Esophagus (tissue), 2 donors: ENCODE data around the gene PHKG2. TPM values are rescaled to one million over a fixed set of nuclear protein-coding genes. Genes with fewer than 3 reads are reported as not detected.
A peak's percentile ranks its signal among the peaks of the same experiment; 100 is the strongest.

Experiments
- H3K27ac ChIP-seq, 2 donors: one replicate each; pipeline ENCODE4 v1.5.1; 2013; ENCODE audit warnings: low read depth in 2 of 2, mild to moderate bottlenecking in 2 of 2, inconsistent platforms in 1 of 2, low read length in 1 of 2, moderate library complexity in 1 of 2
- H3K27me3 ChIP-seq, 2 donors: one replicate each; pipeline ENCODE4 v1.6.1; 2013; ENCODE audit warnings: low read length in 2 of 2, control low read depth in 1 of 2, mild to moderate bottlenecking in 1 of 2; ENCODE audit not compliant: insufficient read depth in 2 of 2, control insufficient read depth in 1 of 2
- H3K36me3 ChIP-seq, 2 donors: one replicate each; pipeline ENCODE4 v1.6.1; 2013; ENCODE audit warnings: low read length in 1 of 2; ENCODE audit not compliant: control insufficient read depth in 2 of 2, insufficient read depth in 2 of 2
- H3K4me1 ChIP-seq, 2 donors: one replicate each; pipeline ENCODE4 v1.6.1; 2013; ENCODE audit warnings: low read length in 1 of 2; ENCODE audit not compliant: control insufficient read depth in 2 of 2, insufficient read depth in 2 of 2
- H3K4me3 ChIP-seq, 2 donors: one replicate each; pipeline ENCODE4 v1.5.1; 2013; ENCODE audit warnings: low read length in 2 of 2, mild to moderate bottlenecking in 2 of 2, low read depth in 1 of 2, moderate library complexity in 1 of 2
- H3K9me3 ChIP-seq, 2 donors: one replicate each; pipeline ENCODE4 v1.6.1; 2013; ENCODE audit warnings: mild to moderate bottlenecking in 2 of 2, low read depth in 1 of 2, low read length in 1 of 2, moderate library complexity in 1 of 2; ENCODE audit not compliant: control insufficient read depth in 2 of 2, insufficient read depth in 1 of 2
- WGBS, 2 donors: extraction: QIAGEN DNeasy Blood & Tissue Kit; methylation state at CpG; one replicate each; pipeline ENCODE4 v1.1.7; 2013; 5-methylcytosine and 5-hydroxymethylcytosine counted together
- polyA plus RNA-seq, 2 donors: library from polyadenylated mRNA; stranded (reverse); fragments of 200-250 nt; gene quantifications; one replicate each; pipeline ENCODE4 v1.2.3, GENCODE V29; 2013
- donor health status: healthy with polysubstance abuse.
- donor health status: Bipolar disorder and iron deficiency.

Gene PHKG2
- polyA plus RNA-seq, 2 donors: 23.2 to 34.8 TPM

DNA sequence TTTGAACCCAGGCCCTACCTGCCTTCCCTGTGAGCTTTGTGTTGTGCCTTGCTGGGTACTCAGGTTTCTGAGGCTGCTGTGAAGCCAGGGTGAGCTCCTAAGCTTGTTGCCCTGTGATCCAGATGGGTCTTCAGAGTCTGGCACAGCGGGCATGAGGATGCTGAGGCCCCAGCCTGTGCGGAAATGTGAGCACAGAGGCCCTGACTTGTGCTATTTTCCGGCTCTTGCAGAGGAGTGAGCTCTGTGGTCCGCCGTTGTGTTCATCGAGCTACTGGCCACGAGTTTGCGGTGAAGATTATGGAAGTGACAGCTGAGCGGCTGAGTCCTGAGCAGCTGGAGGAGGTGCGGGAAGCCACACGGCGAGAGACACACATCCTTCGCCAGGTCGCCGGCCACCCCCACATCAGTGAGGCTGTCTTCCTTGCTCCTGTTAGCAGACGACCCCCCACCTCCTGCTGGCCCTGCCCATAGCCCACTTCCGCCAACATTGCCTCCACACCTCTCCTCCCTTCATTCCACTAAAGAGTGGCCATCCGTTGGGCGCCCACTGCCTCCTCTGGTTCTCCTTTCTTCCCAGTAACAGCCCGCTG lies 2.7 kb downstream of the PHKG2 start:
- WGBS, 2 donors: 91 to 93% methylated on average over 20 of the region's 20 CpGs
- H3K4me3 ChIP-seq: no peak overlapping the region
- no peaks in the 10 kb centered on the region for H3K27me3 ChIP-seq
- peaks cover 0 to 18% of the 10 kb centered on the region in 2 donors for H3K36me3 ChIP-seq
- H3K4me1 ChIP-seq: peaks cover 0 to 8% of the 10 kb centered on the region in 2 donors
- H3K9me3 ChIP-seq: no peaks in the 10 kb centered on the region
- no peak overlapping the region for H3K27ac ChIP-seq

DNA sequence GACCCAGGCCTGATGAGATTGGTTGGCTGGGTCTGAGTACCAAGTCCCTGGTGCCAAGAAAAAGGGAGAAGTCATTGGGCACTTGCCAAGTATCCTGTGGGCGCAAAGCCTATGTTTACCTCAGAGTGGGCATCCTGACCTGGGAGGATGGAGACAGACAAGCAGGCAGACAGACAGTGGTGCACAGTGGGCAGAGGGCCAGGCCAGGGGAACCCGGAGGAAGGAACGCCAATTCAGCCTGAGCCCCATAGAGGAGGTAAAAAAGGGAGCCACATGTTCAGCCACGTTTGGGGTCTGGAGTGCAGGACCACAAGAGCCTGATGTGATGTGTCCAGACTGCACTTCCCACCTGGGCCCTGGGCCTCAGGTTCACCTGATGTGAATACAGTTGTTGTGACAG lies 5.4 kb downstream of the PHKG2 start:
- WGBS, 2 donors: 74 to 82% methylated on average over 4 of the region's 4 CpGs
- Histone ChIP-seq H3K9me3 (no peaks in the 10 kb centered on the region), H3K36me3 (peaks cover 0 to 29% of the 10 kb centered on the region in 2 donors), H3K4me3 (no peak overlapping the region), H3K27me3 (no peaks in the 10 kb centered on the region), H3K4me1 (peaks cover 0 to 3% of the 10 kb centered on the region in 2 donors), H3K27ac (no peak overlapping the region)

DNA sequence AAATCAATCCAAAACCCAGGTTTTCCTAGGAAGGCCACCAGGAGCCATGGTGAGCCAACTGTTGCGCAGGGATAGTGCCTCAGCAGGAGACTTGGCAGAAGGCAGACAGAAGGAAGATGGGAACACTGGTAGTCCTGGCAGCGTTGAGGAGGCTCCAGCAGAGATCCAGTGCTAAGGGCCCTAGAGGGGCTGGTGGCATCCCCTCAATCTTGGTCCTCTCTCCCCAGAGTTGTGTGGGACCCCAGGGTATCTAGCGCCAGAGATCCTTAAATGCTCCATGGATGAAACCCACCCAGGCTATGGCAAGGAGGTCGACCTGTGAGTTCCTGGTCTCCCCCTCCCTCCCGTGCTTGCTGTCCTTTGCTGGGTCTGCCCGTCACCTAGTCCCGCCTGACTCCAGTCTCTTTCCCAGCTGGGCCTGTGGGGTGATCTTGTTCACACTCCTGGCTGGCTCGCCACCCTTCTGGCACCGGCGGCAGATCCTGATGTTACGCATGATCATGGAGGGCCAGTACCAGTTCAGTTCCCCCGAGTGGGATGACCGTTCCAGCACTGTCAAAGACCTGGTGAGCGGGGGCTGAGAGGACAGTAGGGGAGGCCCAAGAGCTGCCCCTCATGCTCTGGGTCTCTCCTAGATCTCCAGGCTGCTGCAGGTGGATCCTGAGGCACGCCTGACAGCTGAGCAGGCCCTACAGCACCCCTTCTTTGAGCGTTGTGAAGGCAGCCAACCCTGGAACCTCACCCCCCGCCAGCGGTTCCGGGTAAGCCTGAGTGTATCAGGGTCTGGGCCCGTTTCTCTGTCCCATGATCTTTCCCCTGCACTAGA lies 7.9 kb downstream of the PHKG2 start:
- Histone ChIP-seq H3K4me3 (no peak overlapping the region), H3K36me3 (peaks cover 0 to 24% of the 10 kb centered on the region in 2 donors), H3K9me3 (no peaks in the 10 kb centered on the region), H3K27ac (no peak overlapping the region), H3K27me3 (no peaks in the 10 kb centered on the region), H3K4me1 (peaks cover 0 to 2% of the 10 kb centered on the region in 2 donors)
- 92 to 93% methylated on average over 20 of the region's 20 CpGs for WGBS, 2 donors

DNA sequence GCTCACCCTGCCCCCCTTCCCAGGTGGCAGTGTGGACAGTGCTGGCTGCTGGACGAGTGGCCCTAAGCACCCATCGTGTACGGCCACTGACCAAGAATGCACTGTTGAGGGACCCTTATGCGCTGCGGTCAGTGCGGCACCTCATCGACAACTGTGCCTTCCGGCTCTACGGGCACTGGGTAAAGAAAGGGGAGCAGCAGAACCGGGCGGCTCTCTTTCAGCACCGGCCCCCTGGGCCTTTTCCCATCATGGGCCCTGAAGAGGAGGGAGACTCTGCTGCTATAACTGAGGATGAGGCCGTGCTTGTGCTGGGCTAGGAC lies 8.5 kb downstream of the PHKG2 start:
- Histone ChIP-seq H3K36me3 (peaks cover 0 to 19% of the 10 kb centered on the region in 2 donors), H3K4me1 (peaks cover 0 to 3% of the 10 kb centered on the region in 2 donors), H3K27ac (no peak overlapping the region), H3K4me3 (no peak overlapping the region), H3K9me3 (no peaks in the 10 kb centered on the region), H3K27me3 (no peaks in the 10 kb centered on the region)
- 96% methylated on average over 13 of the region's 13 CpGs for WGBS, 2 donors

DNA sequence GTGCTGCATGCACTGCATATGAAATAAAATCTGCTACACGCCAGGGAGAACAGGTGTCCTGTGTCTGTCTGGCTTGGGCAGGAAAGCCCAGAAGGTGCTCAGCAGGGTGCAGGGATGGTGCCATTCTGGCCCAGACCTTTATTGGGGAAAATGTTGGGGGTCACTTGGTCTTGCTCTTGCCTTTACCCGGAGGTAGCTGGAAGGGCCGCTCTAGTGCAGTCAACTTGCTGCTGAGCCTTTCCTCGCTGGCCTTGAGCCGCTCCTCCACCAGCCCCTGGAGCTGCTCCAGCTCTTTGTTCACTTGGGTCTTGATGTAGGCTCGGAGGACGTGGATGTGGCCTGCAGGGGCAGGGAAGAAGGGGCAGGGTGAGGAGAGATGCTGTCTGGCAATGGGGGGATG lies 9.1 kb downstream of the PHKG2 start:
- Histone ChIP-seq H3K4me3 (no peak overlapping the region), H3K4me1 (peaks cover 0 to 3% of the 10 kb centered on the region in 2 donors), H3K36me3 (peaks cover 0 to 19% of the 10 kb centered on the region in 2 donors), H3K27ac (no peak overlapping the region), H3K9me3 (no peaks in the 10 kb centered on the region), H3K27me3 (no peaks in the 10 kb centered on the region)
- 91 to 95% methylated on average over 7 of the region's 7 CpGs for WGBS, 2 donors

DNA sequence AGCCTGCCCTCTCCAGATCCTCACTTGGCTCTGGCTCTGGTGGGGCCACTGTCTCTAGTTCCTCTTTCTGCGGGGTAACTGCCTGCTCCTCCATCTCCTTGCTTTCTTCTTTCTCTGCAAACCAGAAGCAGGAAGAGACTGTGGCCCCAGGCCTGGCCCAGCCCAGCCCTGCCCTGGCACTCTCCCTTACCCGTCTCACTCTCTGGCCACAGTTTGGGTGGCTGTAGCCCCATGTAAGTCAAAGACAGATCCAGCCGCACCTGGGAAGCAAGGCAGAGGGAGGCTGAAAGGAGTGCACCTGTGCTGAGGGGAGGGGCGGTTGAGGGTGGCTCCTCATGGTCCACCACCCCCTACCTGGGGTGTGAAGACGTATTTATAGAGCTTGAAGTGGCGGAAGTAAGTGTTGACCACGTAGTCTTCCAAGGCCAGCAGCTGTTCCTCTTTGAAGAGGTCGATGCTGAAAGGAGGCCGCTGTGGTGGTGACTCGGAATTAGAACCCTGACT lies 10.8 kb downstream of the PHKG2 start:
- peak overlapping the region in 1 of 2 donors; percentile 57 for H3K27ac ChIP-seq
- H3K27me3 ChIP-seq: no peaks in the 10 kb centered on the region
- no peak overlapping the region for H3K4me3 ChIP-seq
- H3K36me3 ChIP-seq: peaks cover 0 to 17% of the 10 kb centered on the region in 2 donors
- H3K9me3 ChIP-seq: no peaks in the 10 kb centered on the region
- H3K4me1 ChIP-seq: peaks cover 0 to 11% of the 10 kb centered on the region in 2 donors
- 81 to 83% methylated on average over 10 of the region's 10 CpGs for WGBS, 2 donors

DNA sequence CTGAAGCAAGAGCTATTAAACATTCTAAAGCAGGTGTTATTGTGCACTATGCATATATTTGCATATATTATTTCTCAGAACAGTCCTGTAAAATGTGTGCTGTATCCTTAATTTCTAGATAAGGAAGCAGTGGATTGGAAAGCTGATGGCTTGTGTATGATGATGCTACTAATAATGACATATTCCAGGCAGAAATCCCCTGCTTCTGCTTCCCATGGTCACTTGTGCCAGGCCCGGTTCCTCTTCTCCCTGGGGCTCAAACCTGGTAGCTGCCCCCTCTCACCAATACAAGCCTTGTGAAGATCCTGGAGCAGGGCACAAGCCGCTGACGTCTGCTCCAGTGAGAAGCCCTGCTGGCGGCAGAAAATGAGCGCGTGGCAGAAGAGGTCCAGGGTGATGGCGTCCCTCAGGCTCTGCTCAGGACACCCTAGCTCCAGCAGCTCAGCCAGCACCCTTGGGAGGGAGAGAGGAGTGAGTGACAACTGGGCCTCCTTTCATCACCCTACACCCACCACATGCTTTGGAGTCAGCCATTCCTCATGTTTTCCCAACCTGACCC lies 11.9 kb downstream of the PHKG2 start:
- Histone ChIP-seq H3K4me3 (no peak overlapping the region), H3K27ac (no peak overlapping the region), H3K4me1 (peaks cover 0 to 13% of the 10 kb centered on the region in 2 donors), H3K27me3 (no peaks in the 10 kb centered on the region), H3K9me3 (no peaks in the 10 kb centered on the region), H3K36me3 (peaks cover 3 to 26% of the 10 kb centered on the region in 2 donors)
- 89 to 91% methylated on average over 7 of the region's 7 CpGs for WGBS, 2 donors

DNA sequence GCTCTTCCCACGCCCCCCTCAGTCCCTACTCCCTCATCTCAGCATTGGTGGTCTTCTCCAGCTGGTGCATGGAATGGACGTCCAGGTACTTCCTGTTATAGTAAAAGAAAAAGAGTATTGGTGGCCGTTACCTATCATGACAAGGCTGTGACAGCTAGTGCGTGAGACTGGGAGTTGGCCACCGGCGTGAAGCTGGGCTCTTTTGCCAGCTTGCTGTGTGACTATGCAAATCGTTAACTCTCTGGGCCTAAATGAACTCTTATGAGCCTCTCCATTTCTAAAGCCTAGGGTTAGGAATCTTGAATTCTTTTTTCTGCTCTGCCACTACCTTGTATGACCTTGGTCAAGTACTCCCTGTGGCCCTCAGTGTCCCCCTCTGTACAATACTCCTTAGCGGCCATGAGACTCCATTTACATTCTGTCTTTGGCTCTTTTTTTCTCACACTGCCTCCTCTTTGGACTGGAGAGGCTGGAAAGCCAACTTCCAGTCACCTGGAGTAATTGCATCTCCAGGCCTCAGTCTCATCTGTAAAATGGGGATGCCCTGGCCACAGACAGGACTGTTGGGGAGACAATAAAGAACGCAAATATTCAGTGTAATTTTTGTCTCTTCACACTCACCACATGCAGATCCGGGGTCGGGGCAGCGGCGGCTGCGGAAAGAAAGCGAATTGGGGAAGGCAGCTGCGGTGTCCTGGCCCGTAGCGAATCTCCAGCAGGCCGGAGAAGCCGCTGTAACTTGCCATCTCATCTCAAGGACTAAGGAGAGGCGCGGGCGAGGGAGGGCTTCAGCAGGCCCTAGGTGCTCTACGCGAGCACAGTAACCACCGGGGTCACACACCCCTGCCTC lies 12.6 kb downstream of the PHKG2 start:
- H3K27me3 ChIP-seq: no peaks in the 10 kb centered on the region
- WGBS, 2 donors: 28% methylated on average over 26 of the region's 26 CpGs
- peak overlapping the region; percentile 88 to 91 for H3K4me3 ChIP-seq
- peaks cover 0 to 13% of the 10 kb centered on the region in 2 donors for H3K4me1 ChIP-seq
- no peaks in the 10 kb centered on the region for H3K9me3 ChIP-seq
- H3K36me3 ChIP-seq: peaks cover 3 to 30% of the 10 kb centered on the region in 2 donors
- peak overlapping the region in 1 of 2 donors; percentile 63 for H3K27ac ChIP-seq

DNA sequence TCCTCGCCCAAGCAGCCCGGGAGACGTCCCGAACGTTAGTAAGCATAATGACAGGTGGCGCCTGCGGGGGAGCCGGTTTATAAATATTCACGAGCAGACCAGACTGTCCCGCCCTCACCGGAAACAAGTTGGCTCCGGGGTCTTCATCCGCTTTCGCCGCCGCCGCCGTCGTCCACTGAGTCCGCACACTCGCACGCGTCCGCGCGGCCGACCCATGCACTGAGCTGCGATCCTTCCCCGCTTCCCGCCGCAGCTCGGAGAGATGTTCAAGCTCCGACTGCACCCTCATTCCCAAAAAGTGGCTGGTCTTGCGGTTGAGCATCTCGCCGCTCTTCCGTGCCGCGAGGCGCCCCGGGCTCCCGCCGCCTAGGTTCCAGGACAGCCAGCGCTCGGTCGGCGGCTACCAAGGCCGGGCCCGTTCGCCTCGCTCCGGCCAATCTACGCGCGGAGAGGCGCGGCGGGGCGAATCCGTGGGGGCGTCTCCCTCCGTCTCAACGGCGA lies 13.3 kb downstream of the PHKG2 start:
- Histone ChIP-seq H3K4me3 (peak overlapping the region; percentile 88 to 91), H3K36me3 (peaks cover 8 to 35% of the 10 kb centered on the region in 2 donors), H3K27ac (peak overlapping the region; percentile 22 to 63), H3K27me3 (no peaks in the 10 kb centered on the region), H3K4me1 (peaks cover 0 to 13% of the 10 kb centered on the region in 2 donors), H3K9me3 (no peaks in the 10 kb centered on the region)
- WGBS, 2 donors: 0 to 1% methylated on average over 62 to 64 of the region's 64 CpGs
